SK-N-SH treated with all-trans-retinoic acid at 6 μM for 48 hours (cell line): ENCODE results near the gene CIBAR2.

Source experiments
- ARNTL ChIP-seq: fragments of 450-650 bp; formaldehyde crosslinking; IDR thresholded peaks from 2 replicates; pipeline ENCODE4 v1.5.0; 2020; ENCODE audit warnings: low read depth, mild to moderate bottlenecking, moderate library complexity, borderline replicate concordance
- OSR1 ChIP-seq: fragments of 250-450 bp; sonication (Bioruptor Pico); IDR thresholded peaks from 2 replicates; pipeline ENCODE4 v1.8.0; 2022; ENCODE audit warnings: moderate library complexity, mild to moderate bottlenecking, inconsistent platforms
- ZFP30 ChIP-seq: fragments of 450-650 bp; formaldehyde crosslinking; IDR thresholded peaks from 2 replicates; pipeline ENCODE4 v1.5.0; 2022; ENCODE audit warnings: mild to moderate bottlenecking, moderate library complexity
- ZNF8 ChIP-seq: fragments of 450-650 bp; formaldehyde crosslinking; IDR thresholded peaks from 2 replicates; pipeline ENCODE4 v1.5.0; 2020; ENCODE audit warnings: mild to moderate bottlenecking, moderate library complexity

- TF ChIP-seq ARNTL (CRISPR knock-in tag) (no peak), OSR1 (CRISPR knock-in tag) (no peak), ZFP30 (CRISPR knock-in tag) (no peak), ZNF8 (no peak)
Measured at GRCh38 chr16:85057212-85057889, 54.9 kb downstream of the CIBAR2 start.
